Uterus (tissue), 2 donors: ENCODE measurements around the gene CCDC184.

Source experiments
- CTCF ChIP-seq, 4 experiments: fragments of 200-600 bp in 2 of 4; fragments of 450-650 bp in 2 of 4; sonication (generic) in 2 of 4; IDR thresholded peaks; one replicate each; pipeline ENCODE4 v1.5.1; 2016 to 2019; ENCODE audit warnings: antibody characterized with exemption in 4 of 4, mild to moderate bottlenecking in 2 of 4, moderate library complexity in 1 of 4
- POLR2A ChIP-seq, 2 donors: fragments of 450-650 bp; IDR thresholded peaks; one replicate each; pipeline ENCODE4 v1.6.1; 2016; ENCODE audit warnings: antibody characterized with exemption in 2 of 2, mild to moderate bottlenecking in 1 of 2, moderate library complexity in 1 of 2

- no peak for TF ChIP-seq CTCF (IDR thresholded peaks at IDR 0.05)
- no peak for TF ChIP-seq POLR2A (IDR thresholded peaks at IDR 0.05)
Measured at GRCh38 chr12:48151103-48151771, 32.2 kb upstream of the CCDC184 start.
